Measurements from ENCODE around the gene PPP1R9B.

DNA sequence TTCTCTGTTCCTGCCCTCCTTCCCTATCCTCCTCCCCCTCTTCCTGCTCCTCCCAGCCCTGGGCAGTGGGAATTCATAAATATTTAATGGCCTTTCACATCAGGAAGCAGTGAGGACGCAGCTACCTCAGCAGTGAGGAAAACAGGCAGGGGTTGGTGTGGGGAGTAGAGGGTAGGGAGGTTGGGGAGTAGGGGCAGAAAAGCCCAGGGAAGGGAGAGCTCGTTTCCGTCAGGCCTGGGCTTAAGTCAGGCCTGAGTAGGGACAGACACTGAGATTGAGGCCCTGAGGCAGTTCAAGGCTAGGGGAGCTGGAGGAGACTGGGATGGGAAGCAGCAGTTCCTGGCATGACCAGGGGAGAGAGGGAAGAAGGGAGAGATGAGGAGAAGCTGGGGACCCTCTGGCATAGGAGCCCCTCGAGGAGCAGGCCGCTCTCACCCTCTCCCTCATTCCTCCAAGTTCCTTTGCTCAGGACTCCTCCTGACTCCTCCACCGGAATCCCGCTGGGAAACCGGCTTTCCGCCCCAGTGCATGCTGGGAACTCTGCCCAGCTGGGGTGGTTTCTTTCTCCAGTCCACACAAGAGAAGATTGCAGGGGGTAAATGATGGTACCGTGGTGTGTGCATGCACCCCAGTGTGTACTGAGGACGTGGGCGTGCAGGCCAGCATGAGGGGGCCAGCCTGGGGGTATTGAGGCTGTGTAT is 26.7 kb downstream of the PPP1R9B start:
- TF ChIP-seq, protein P1, sequence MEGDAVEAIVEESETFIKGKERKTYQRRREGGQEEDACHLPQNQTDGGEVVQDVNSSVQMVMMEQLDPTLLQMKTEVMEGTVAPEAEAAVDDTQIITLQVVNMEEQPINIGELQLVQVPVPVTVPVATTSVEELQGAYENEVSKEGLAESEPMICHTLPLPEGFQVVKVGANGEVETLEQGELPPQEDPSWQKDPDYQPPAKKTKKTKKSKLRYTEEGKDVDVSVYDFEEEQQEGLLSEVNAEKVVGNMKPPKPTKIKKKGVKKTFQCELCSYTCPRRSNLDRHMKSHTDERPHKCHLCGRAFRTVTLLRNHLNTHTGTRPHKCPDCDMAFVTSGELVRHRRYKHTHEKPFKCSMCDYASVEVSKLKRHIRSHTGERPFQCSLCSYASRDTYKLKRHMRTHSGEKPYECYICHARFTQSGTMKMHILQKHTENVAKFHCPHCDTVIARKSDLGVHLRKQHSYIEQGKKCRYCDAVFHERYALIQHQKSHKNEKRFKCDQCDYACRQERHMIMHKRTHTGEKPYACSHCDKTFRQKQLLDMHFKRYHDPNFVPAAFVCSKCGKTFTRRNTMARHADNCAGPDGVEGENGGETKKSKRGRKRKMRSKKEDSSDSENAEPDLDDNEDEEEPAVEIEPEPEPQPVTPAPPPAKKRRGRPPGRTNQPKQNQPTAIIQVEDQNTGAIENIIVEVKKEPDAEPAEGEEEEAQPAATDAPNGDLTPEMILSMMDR (IDR thresholded peaks at IDR 0.05), result no peak
- TF ChIP-seq POLR2A (IDR thresholded peaks at IDR 0.05), result no peak
